Right renal pelvis (tissue), 4 donors: ENCODE data around the gene THSD7A. TPM values are rescaled to one million over a fixed set of nuclear protein-coding genes. Genes with fewer than 3 reads are reported as not detected.

Experiments used
- DNase-seq, 4 donors: peaks; one replicate each; pipeline ENCODE4 v3.0.0-alpha.2; 2013; ENCODE audit warnings: low read depth in 4 of 4, low spot score in 3 of 4, missing footprints in 1 of 4
- polyA plus RNA-seq, 4 donors: library from polyadenylated mRNA; unstranded; fragments of 120-200 nt; gene quantifications; one replicate each; pipeline ENCODE4 v1.2.1, GENCODE V29; 2013; ENCODE audit not compliant: insufficient read length in 4 of 4

The THSD7A gene
- polyA plus RNA-seq, 4 donors: 73.2 to 86.8 (median 83.0) TPM

- no peak for DNase-seq
These were observed 13.7 kb downstream of the THSD7A start for GRCh38 chr7:11818281-11818680.

- no peak for DNase-seq
These were observed 14.8 kb downstream of the THSD7A start for GRCh38 chr7:11817111-11817740.

GRCh38 chr7:11811709-11812108, 20.3 kb downstream of the THSD7A start:
- DNase-seq: no peak

GRCh38 chr7:11810043-11810625, 21.9 kb downstream of the THSD7A start:
- DNase-seq: no peak

- DNase-seq: no peak
These were observed 25.0 kb downstream of the THSD7A start for GRCh38 chr7:11807000-11807399.

- DNase-seq: no peak
These were observed 27.4 kb downstream of the THSD7A start for GRCh38 chr7:11804621-11805020.

GRCh38 chr7:11795231-11795630, 36.8 kb downstream of the THSD7A start:
- no peak for DNase-seq

- no peak for DNase-seq
These were observed 39.8 kb downstream of the THSD7A start for GRCh38 chr7:11792166-11792565.

- no peak for DNase-seq
These were observed 43.4 kb downstream of the THSD7A start for GRCh38 chr7:11788568-11788967.

- DNase-seq: no peak
These were observed 44.5 kb downstream of the THSD7A start for GRCh38 chr7:11787534-11787933.

GRCh38 chr7:11786186-11786585, 45.8 kb downstream of the THSD7A start:
- peak in 2 of 4 donors; percentile 4 to 12 for DNase-seq

- DNase-seq: no peak
These were observed 47.0 kb downstream of the THSD7A start for GRCh38 chr7:11784769-11785536.

GRCh38 chr7:11779864-11780674, 51.9 kb downstream of the THSD7A start:
- DNase-seq: no peak

GRCh38 chr7:11776039-11776438, 56.0 kb downstream of the THSD7A start:
- DNase-seq: no peak

- no peak for DNase-seq
These were observed 56.6 kb downstream of the THSD7A start for GRCh38 chr7:11775401-11775800.

- no peak for DNase-seq
These were observed 63.7 kb downstream of the THSD7A start for GRCh38 chr7:11768263-11768662.

- DNase-seq: no peak
These were observed 64.8 kb downstream of the THSD7A start for GRCh38 chr7:11767148-11767547.

GRCh38 chr7:11760372-11760771, 71.6 kb downstream of the THSD7A start:
- no peak for DNase-seq

- no peak for DNase-seq
These were observed 73.3 kb downstream of the THSD7A start for GRCh38 chr7:11758627-11759111.

GRCh38 chr7:11757153-11757552, 74.8 kb downstream of the THSD7A start:
- no peak for DNase-seq

- no peak for DNase-seq
These were observed 77.1 kb downstream of the THSD7A start for GRCh38 chr7:11754933-11755332.
